ENCODE measurements around the gene TSR3.

Gene TSR3

DNA sequence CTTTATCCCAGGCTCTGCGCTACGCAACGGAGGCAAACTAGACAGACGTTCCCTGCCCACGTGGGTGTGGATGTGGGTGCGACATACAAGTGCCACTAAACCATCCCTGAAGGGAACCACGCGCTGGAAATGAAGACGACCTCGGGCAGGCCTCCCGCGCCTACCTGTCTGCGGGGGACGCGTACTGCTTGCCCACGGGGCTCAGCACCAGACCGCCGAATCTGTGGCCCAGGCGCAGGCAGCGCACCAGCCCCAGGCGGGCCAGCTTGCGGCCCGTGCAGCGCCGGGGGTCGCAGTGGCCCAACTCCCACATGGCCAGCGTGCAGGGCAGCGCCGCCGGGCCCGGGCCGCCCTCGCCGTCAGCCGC is 480 bp downstream of the TSR3 start:
- no peaks in the 10 kb centered on the region for H3K9me3 ChIP-seq (ENCODE audit: control insufficient read depth, insufficient read depth, low read length)
- no CpG with 5 or more reads among the region's 35 CpGs for WGBS (ENCODE audit: insufficient coverage, insufficient read length)
- H3K27me3 ChIP-seq (ENCODE audit: control insufficient read depth, insufficient read depth, low read length): no peaks in the 10 kb centered on the region
- DNase-seq (ENCODE audit: low read depth, low spot score): no peak
- H3K36me3 ChIP-seq (ENCODE audit: control insufficient read depth, insufficient read depth, low read length): peaks cover 12% of the 10 kb centered on the region
- peaks cover 2% of the 10 kb centered on the region for H3K4me1 ChIP-seq (ENCODE audit: control insufficient read depth, insufficient read depth, low read length)
- peak overlapping the region; percentile 98 for H3K4me3 ChIP-seq (ENCODE audit: low read length)
- no peak overlapping the region for H3K27ac ChIP-seq (ENCODE audit: low read length)

DNA sequence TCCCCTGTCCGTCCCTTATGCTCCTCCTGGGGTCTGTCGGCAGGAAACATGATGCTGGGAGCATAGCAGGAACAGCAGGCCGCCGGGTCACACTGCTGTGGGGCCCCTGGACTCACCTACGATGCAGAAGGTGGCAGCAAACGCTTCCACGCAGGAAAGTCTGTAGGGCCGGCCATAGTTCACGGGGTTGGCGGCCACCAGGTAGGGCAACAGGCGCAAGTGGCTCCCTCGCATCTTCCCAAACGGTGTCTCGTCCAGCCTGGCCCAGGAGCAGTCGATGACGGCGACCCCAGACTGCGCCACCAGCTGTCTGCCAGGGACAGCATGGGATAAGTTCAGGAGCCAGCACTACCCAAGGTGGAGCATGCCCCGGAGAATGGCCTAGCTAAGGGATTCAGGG is 987 bp downstream of the TSR3 start:
- Histone ChIP-seq H3K4me1 (ENCODE audit: control insufficient read depth, insufficient read depth, low read length) (peaks cover 2% of the 10 kb centered on the region), H3K9me3 (ENCODE audit: control insufficient read depth, insufficient read depth, low read length) (no peaks in the 10 kb centered on the region), H3K27ac (ENCODE audit: low read length) (no peak overlapping the region), H3K4me3 (ENCODE audit: low read length) (peak overlapping the region; percentile 98; the same call in 1 of the 2 replicates), H3K27me3 (ENCODE audit: control insufficient read depth, insufficient read depth, low read length) (no peaks in the 10 kb centered on the region), H3K36me3 (ENCODE audit: control insufficient read depth, insufficient read depth, low read length) (peaks cover 12% of the 10 kb centered on the region)
- WGBS (ENCODE audit: insufficient coverage, insufficient read length): no CpG with 5 or more reads among the region's 19 CpGs
- no peak for DNase-seq (ENCODE audit: low read depth, low spot score)

DNA sequence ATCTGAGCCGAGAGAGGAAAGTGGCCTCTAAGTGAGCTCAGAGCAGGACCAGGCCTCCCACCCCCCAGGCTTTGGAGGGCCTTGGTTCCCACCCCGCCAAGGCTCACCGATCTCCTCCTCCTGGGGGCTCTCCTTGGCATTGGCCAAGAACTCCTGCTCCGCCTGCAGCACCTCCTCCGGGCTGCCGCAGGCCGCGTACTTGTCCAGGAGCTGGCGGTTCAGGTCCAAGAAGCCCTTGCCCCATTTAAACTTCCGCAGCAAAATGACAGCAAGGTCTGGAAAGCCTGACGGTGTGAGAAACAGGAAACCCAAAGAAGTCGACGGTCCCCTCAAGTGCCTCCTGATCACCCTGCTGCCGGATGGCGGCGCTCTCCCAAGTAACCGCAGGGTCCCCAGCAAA is 1.7 kb downstream of the TSR3 start:
- H3K27me3 ChIP-seq (ENCODE audit: control insufficient read depth, insufficient read depth, low read length): no peaks in the 10 kb centered on the region
- peaks cover 2% of the 10 kb centered on the region for H3K4me1 ChIP-seq (ENCODE audit: control insufficient read depth, insufficient read depth, low read length)
- H3K9me3 ChIP-seq (ENCODE audit: control insufficient read depth, insufficient read depth, low read length): no peaks in the 10 kb centered on the region
- H3K27ac ChIP-seq (ENCODE audit: low read length): no peak overlapping the region
- H3K36me3 ChIP-seq (ENCODE audit: control insufficient read depth, insufficient read depth, low read length): peaks cover 12% of the 10 kb centered on the region
- no peak for DNase-seq (ENCODE audit: low read depth, low spot score)
- WGBS (ENCODE audit: insufficient coverage, insufficient read length): no CpG with 5 or more reads among the region's 17 CpGs
- no peak overlapping the region for H3K4me3 ChIP-seq (ENCODE audit: low read length)

DNA sequence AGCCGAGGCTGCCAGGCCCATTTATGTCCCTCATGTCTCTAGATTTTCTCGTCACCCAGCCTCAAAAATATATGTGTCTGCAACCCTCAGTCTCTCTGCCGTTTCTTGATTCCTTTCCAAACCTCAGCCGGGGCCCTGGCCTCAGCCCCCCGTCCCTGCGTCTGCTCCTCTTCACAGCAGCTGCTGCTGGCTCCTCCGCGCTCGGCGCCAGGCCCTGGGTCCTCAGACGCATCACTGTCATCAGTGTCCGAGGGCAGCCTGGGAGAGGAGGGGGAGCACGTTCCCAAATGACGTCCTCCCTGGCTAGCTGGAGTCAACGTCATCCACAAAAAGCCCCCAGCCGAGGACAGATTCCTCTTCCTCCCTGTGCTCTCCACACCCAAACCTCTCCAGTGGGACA is 2.3 kb downstream of the TSR3 start:
- Histone ChIP-seq H3K4me1 (ENCODE audit: control insufficient read depth, insufficient read depth, low read length) (peaks cover 2% of the 10 kb centered on the region), H3K27me3 (ENCODE audit: control insufficient read depth, insufficient read depth, low read length) (no peaks in the 10 kb centered on the region), H3K4me3 (ENCODE audit: low read length) (no peak overlapping the region), H3K36me3 (ENCODE audit: control insufficient read depth, insufficient read depth, low read length) (peaks cover 12% of the 10 kb centered on the region), H3K27ac (ENCODE audit: low read length) (no peak overlapping the region), H3K9me3 (ENCODE audit: control insufficient read depth, insufficient read depth, low read length) (no peaks in the 10 kb centered on the region)
- WGBS (ENCODE audit: insufficient coverage, insufficient read length): no CpG with 5 or more reads among the region's 16 CpGs
- no peak for DNase-seq (ENCODE audit: low read depth, low spot score)

DNA sequence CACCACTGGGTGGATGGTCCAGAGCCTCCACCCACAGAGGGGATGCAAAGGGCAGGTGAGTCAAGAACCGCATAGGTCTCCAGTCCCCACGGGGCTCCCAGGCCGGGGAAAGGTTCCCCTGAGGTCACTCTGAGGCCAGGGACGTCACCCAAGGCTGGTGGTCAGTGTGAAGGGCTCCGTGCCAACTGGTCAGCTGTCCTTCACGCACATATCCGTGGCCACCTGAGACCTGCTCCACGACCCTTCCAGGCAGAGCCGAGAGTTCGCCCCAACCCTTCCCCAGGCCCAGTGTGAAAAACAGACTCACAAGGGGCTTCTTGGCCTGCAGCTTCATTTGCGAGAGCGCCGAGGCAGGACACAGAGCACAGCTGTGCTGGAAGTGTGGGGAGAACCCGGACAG is 2.8 kb downstream of the TSR3 start:
- peaks cover 2% of the 10 kb centered on the region for H3K4me1 ChIP-seq (ENCODE audit: control insufficient read depth, insufficient read depth, low read length)
- H3K9me3 ChIP-seq (ENCODE audit: control insufficient read depth, insufficient read depth, low read length): no peaks in the 10 kb centered on the region
- DNase-seq (ENCODE audit: low read depth, low spot score): no peak
- H3K27me3 ChIP-seq (ENCODE audit: control insufficient read depth, insufficient read depth, low read length): no peaks in the 10 kb centered on the region
- no peak overlapping the region for H3K27ac ChIP-seq (ENCODE audit: low read length)
- H3K36me3 ChIP-seq (ENCODE audit: control insufficient read depth, insufficient read depth, low read length): peaks cover 12% of the 10 kb centered on the region
- no peak overlapping the region for H3K4me3 ChIP-seq (ENCODE audit: low read length)
- no CpG with 5 or more reads among the region's 14 CpGs for WGBS (ENCODE audit: insufficient coverage, insufficient read length)

DNA sequence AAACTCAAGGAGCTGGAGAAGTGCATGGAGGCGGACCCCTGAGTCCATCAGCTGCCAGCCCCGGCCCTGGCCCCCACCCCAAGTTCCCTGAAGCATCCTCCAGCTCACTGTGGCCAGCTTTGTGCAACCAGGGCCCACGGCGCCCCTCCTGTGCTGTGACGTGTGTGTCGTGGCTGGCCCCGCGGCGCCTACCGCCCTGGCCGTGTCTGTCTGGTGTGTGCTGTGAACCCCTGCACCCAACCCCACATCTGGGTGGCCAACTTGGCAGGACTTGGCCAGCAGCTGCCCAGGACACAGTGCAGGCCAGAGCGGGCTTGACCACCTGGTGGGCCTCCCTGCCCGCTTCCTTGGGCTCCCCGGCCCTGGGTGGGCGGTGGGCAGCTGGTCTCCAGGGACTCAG is 3.2 kb downstream of the TSR3 start:
- Histone ChIP-seq H3K4me3 (ENCODE audit: low read length) (no peak overlapping the region), H3K4me1 (ENCODE audit: control insufficient read depth, insufficient read depth, low read length) (peaks cover 4% of the 10 kb centered on the region), H3K9me3 (ENCODE audit: control insufficient read depth, insufficient read depth, low read length) (no peaks in the 10 kb centered on the region), H3K27ac (ENCODE audit: low read length) (no peak overlapping the region), H3K27me3 (ENCODE audit: control insufficient read depth, insufficient read depth, low read length) (no peaks in the 10 kb centered on the region), H3K36me3 (ENCODE audit: control insufficient read depth, insufficient read depth, low read length) (peaks cover 12% of the 10 kb centered on the region)
- no peak for DNase-seq (ENCODE audit: low read depth, low spot score)
- no CpG with 5 or more reads among the region's 15 CpGs for WGBS (ENCODE audit: insufficient coverage, insufficient read length)

DNA sequence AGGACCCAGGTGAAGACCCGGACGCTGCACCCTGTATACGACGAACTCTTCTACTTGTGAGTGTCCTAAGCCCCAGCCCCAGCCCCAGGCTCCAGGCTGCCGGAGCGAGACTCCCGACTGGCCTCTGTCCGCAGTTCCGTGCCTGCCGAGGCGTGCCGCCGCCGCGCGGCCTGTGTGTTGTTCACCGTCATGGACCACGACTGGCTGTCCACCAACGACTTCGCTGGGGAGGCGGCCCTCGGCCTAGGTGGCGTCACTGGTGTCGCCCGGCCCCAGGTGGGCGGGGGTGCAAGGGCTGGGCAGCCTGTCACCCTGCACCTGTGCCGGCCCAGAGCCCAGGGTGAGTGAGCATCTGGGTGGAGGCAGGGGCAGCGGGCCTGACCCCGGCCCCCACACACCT is 3.7 kb downstream of the TSR3 start:
- H3K27me3 ChIP-seq (ENCODE audit: control insufficient read depth, insufficient read depth, low read length): no peaks in the 10 kb centered on the region
- peaks cover 12% of the 10 kb centered on the region for H3K36me3 ChIP-seq (ENCODE audit: control insufficient read depth, insufficient read depth, low read length)
- no peak for DNase-seq (ENCODE audit: low read depth, low spot score)
- no CpG with 5 or more reads among the region's 29 CpGs for WGBS (ENCODE audit: insufficient coverage, insufficient read length)
- H3K27ac ChIP-seq (ENCODE audit: low read length): no peak overlapping the region
- H3K9me3 ChIP-seq (ENCODE audit: control insufficient read depth, insufficient read depth, low read length): no peaks in the 10 kb centered on the region
- peaks cover 4% of the 10 kb centered on the region for H3K4me1 ChIP-seq (ENCODE audit: control insufficient read depth, insufficient read depth, low read length)
- H3K4me3 ChIP-seq (ENCODE audit: low read length): no peak overlapping the region

DNA sequence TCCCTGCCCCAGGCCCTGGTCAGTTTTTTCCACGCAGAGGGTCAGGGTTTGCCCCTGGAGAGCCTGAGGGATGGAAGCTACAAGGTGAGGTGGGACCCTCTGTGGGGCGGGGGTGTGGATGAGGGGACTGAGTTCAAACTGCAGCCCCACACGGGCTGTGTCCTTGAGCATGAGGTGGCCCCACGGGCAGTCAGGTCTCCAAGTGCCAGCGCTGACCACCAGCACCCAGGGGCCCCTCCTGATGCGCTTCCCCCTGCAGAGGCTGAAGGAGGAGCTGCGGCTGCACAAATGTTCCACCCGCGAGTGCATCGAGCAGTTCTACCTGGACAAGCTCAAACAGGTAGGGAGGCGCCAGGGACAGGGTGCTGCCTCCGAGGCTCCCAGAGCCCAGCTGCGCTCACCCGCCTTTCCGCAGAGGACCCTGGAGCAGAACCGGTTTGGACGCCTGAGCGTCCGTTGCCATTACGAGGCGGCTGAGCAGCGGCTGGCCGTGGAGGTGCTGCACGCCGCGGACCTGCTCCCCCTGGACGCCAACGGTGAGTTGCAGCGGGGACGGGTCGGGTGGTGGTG is 4.3 kb downstream of the TSR3 start:
- WGBS (ENCODE audit: insufficient coverage, insufficient read length): no CpG with 5 or more reads among the region's 31 CpGs
- H3K36me3 ChIP-seq (ENCODE audit: control insufficient read depth, insufficient read depth, low read length): peaks cover 12% of the 10 kb centered on the region
- H3K4me1 ChIP-seq (ENCODE audit: control insufficient read depth, insufficient read depth, low read length): peaks cover 7% of the 10 kb centered on the region
- no peak for DNase-seq (ENCODE audit: low read depth, low spot score)
- no peak overlapping the region for H3K27ac ChIP-seq (ENCODE audit: low read length)
- no peak overlapping the region for H3K4me3 ChIP-seq (ENCODE audit: low read length)
- H3K27me3 ChIP-seq (ENCODE audit: control insufficient read depth, insufficient read depth, low read length): no peaks in the 10 kb centered on the region
- H3K9me3 ChIP-seq (ENCODE audit: control insufficient read depth, insufficient read depth, low read length): no peaks in the 10 kb centered on the region

DNA sequence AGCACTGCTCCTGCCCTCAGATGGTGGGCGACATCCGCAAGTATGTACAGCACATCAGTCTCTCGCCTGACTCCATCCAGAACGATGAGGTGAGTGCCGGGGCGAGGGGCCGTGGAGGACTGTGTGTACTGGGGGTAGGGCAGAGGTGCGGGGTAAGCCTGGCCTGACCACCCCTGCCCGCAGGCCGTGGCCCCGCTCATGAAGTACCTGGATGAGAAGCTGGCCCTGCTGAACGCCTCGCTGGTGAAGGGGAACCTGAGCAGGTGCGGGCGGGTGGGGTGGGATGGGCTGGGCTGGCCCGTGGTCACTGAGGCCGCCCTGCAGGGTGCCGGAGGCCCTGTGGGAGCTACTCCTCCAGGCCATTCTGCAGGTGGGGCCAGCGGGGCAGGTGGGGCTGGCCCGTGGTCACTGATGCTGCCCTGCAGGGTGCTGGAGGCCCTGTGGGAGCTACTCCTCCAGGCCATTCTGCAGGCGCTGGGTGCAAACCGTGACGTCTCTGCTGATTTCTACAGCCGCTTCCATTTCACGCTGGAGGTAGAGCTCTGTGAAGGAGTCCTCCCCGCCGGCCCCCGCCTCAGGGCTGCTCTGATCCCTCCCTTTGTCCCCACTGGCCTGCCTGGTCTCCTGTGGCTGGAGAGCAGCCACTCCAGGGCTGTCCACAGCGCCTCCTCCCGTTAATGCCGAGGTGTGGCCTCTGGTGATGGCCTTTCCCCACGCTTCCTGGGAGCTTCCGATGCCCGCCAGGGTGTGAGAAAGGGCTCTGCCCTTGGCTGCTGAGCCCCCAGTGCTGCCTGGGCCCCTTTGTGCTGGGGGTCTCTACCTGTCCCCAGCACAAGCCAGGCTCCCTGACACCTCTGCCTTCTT is 5.0 kb downstream of the TSR3 start:
- H3K27ac ChIP-seq (ENCODE audit: low read length): no peak overlapping the region
- no peaks in the 10 kb centered on the region for H3K27me3 ChIP-seq (ENCODE audit: control insufficient read depth, insufficient read depth, low read length)
- no peak for DNase-seq (ENCODE audit: low read depth, low spot score)
- peaks cover 12% of the 10 kb centered on the region for H3K36me3 ChIP-seq (ENCODE audit: control insufficient read depth, insufficient read depth, low read length)
- H3K9me3 ChIP-seq (ENCODE audit: control insufficient read depth, insufficient read depth, low read length): no peaks in the 10 kb centered on the region
- H3K4me1 ChIP-seq (ENCODE audit: control insufficient read depth, insufficient read depth, low read length): peaks cover 8% of the 10 kb centered on the region
- no peak overlapping the region for H3K4me3 ChIP-seq (ENCODE audit: low read length)
- no CpG with 5 or more reads among the region's 34 CpGs for WGBS (ENCODE audit: insufficient coverage, insufficient read length)

DNA sequence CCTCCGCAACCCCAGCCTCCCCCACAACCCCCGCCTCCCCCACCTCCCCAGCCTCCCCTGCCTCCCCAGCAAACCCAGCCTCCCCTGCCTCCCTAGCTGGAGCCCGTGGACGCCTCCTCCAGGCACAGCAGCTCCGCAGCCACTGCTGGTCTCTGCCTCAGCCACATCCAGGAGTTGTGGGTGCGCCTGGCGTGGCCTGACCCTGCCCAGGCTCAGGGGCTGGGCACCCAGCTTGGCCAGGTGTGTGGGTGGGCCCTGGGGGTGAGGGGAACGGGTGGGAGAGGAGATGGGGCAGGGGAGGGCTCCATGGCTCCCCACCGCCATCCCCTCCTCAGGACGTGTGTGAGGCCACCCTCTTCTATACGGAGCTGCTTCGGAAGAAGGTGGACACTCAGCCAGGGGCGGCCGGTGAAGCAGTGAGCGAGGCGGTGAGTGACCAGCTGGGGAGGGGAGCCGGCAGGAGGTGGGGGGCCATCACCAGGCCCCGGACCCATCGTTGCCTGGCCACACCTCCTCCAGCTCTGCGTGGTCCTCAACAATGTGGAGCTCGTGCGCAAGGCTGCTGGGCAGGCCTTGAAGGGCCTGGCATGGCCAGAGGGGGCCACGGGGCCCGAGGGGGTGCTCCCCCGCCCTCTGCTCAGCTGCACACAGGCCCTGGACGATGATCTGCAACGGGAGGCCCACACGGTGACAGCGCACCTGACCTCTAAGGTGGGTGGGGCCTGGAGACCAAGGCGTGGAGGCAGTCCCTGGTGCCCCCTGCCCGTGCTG is 5.8 kb downstream of the TSR3 start:
- no peak for DNase-seq (ENCODE audit: low read depth, low spot score)
- Histone ChIP-seq H3K27ac (ENCODE audit: low read length) (no peak overlapping the region), H3K4me3 (ENCODE audit: low read length) (no peak overlapping the region), H3K4me1 (ENCODE audit: control insufficient read depth, insufficient read depth, low read length) (peaks cover 7% of the 10 kb centered on the region), H3K27me3 (ENCODE audit: control insufficient read depth, insufficient read depth, low read length) (no peaks in the 10 kb centered on the region), H3K36me3 (ENCODE audit: control insufficient read depth, insufficient read depth, low read length) (peaks cover 12% of the 10 kb centered on the region), H3K9me3 (ENCODE audit: control insufficient read depth, insufficient read depth, low read length) (no peaks in the 10 kb centered on the region)
- WGBS (ENCODE audit: insufficient coverage, insufficient read length): no CpG with 5 or more reads among the region's 31 CpGs
